A549 treated with DMSO at 1 μM for 4 hours (cell line): ENCODE results near the gene KRTAP29-1. TPM values are rescaled to one million over a fixed set of nuclear protein-coding genes. Genes with fewer than 3 reads are reported as not detected.

Source experiments
- total RNA-seq: library from RNA; stranded (reverse); fragments of 200-300 nt; extraction: Qiagen RNA extraction; gene quantifications from 5 replicates; pipeline ENCODE4 v1.2.3, GENCODE V29; 2022; ENCODE audit warnings: low read depth

The KRTAP29-1 gene
- not detected in 5 replicates for total RNA-seq

GRCh38 chr17:41301916-41302901 is at the start of gene KRTAP29-1:
TSS of gene KRTAP29-1 (minus strand) at chr17:41302851. CDS start at chr17:41302851, 0 bp downstream.

GRCh38 chr17:41350381-41350878 is 47.8 kb upstream of the KRTAP29-1 start, which contains the start of gene KRT33A:
TSS of gene KRT33A (minus strand) at chr17:41350828. CDS start at chr17:41350767, 61 bp downstream.

GRCh38 chr17:41315204-41315794 is 12.6 kb upstream of the KRTAP29-1 start, which contains the start of gene KRTAP17-1:
TSS of gene KRTAP17-1 (minus strand) at chr17:41315710. CDS start at chr17:41315650, 60 bp downstream.

GRCh38 chr17:41308918-41309359 is 6.3 kb upstream of the KRTAP29-1 start, which contains the start of gene KRTAP16-1:
TSS of gene KRTAP16-1 (minus strand) at chr17:41309309. CDS start at chr17:41309253, 56 bp downstream.

GRCh38 chr17:41275648-41276190 is 26.9 kb downstream of the KRTAP29-1 start, which contains the start of gene KRTAP9-7:
TSS of gene KRTAP9-7 (plus strand) at chr17:41275698. CDS start at chr17:41275698, 0 bp downstream.

GRCh38 chr17:41265078-41265477 is 37.6 kb downstream of the KRTAP29-1 start, which contains the start of gene KRTAP9-6:
TSS of gene KRTAP9-6 (plus strand) at chr17:41265378. CDS start at chr17:41265378, 0 bp downstream.

GRCh38 chr17:41255381-41256290 is 47.0 kb downstream of the KRTAP29-1 start, which contains the start of gene KRTAP9-9:
TSS of gene KRTAP9-9 (plus strand) at chr17:41255384.

Other genes starting within 250 kb of the KRTAP29-1 start
- not detected in 5 replicates for gene KRTAP2-2, start 247.6 kb downstream of the KRTAP29-1 start, total RNA-seq
- 0.12 to 0.13 TPM in 2 of 5 replicates, not detected in the others for gene KRTAP2-3, start 242.7 kb downstream of the KRTAP29-1 start, total RNA-seq
- not detected in 5 replicates for gene KRTAP2-4, start 237.0 kb downstream of the KRTAP29-1 start, total RNA-seq
- not detected in 5 replicates for gene KRTAP4-7, start 218.7 kb downstream of the KRTAP29-1 start, total RNA-seq
- gene KRTAP4-8, start 204.7 kb downstream of the KRTAP29-1 start, total RNA-seq: not detected in 5 replicates
- gene KRTAP4-16, start 200.6 kb downstream of the KRTAP29-1 start, total RNA-seq: not detected in 5 replicates
- gene KRTAP4-9, start 197.5 kb downstream of the KRTAP29-1 start, total RNA-seq: 0.20 TPM in 1 of 5 replicates, not detected in the others
- not detected in 5 replicates for gene KRTAP4-11, start 184.5 kb downstream of the KRTAP29-1 start, total RNA-seq
- gene KRTAP4-12, start 178.7 kb downstream of the KRTAP29-1 start, total RNA-seq: not detected in 5 replicates
- gene KRTAP4-6, start 162.3 kb downstream of the KRTAP29-1 start, total RNA-seq: not detected in 5 replicates
- gene KRTAP4-5, start 153.0 kb downstream of the KRTAP29-1 start, total RNA-seq: not detected in 5 replicates
- gene KRTAP4-4, start 142.1 kb downstream of the KRTAP29-1 start, total RNA-seq: not detected in 5 replicates
- gene KRTAP4-3, start 134.6 kb downstream of the KRTAP29-1 start, total RNA-seq: not detected in 5 replicates
- gene KRTAP4-2, start 124.6 kb downstream of the KRTAP29-1 start, total RNA-seq: not detected in 5 replicates
- 0.15 to 0.30 TPM (median 0.20 TPM) in 4 of 5 replicates, not detected in the other for gene KRTAP4-1, start 117.9 kb downstream of the KRTAP29-1 start, total RNA-seq
- not detected in 5 replicates for gene KRTAP9-1, start 113.0 kb downstream of the KRTAP29-1 start, total RNA-seq
- not detected in 5 replicates for gene KRTAP9-2, start 76.2 kb downstream of the KRTAP29-1 start, total RNA-seq
- not detected in 5 replicates for gene KRTAP9-3, start 70.4 kb downstream of the KRTAP29-1 start, total RNA-seq
- not detected in 5 replicates for gene KRTAP9-8, start 64.9 kb downstream of the KRTAP29-1 start, total RNA-seq
- gene KRTAP9-4, start 53.2 kb downstream of the KRTAP29-1 start, total RNA-seq: not detected in 5 replicates
- not detected in 5 replicates for gene KRTAP9-9, start 47.5 kb downstream of the KRTAP29-1 start, total RNA-seq
- not detected in 5 replicates for gene KRTAP9-6, start 37.5 kb downstream of the KRTAP29-1 start, total RNA-seq
- gene KRTAP9-7, start 27.2 kb downstream of the KRTAP29-1 start, total RNA-seq: not detected in 5 replicates
- gene KRTAP16-1, start 6.5 kb upstream of the KRTAP29-1 start, total RNA-seq: not detected in 5 replicates
- gene KRTAP17-1, start 12.9 kb upstream of the KRTAP29-1 start, total RNA-seq: not detected in 5 replicates
- gene KRT33A, start 48.0 kb upstream of the KRTAP29-1 start, total RNA-seq: not detected in 5 replicates
- 0.07 to 0.28 TPM (median 0.15 TPM) in 3 of 5 replicates, not detected in the others for gene KRT33B, start 67.0 kb upstream of the KRTAP29-1 start, total RNA-seq
- gene KRT34, start 79.5 kb upstream of the KRTAP29-1 start, total RNA-seq: 0.29 to 0.53 TPM (median 0.49 TPM) in 5 replicates
- gene KRT31, start 94.8 kb upstream of the KRTAP29-1 start, total RNA-seq: not detected in 5 replicates
- not detected in 5 replicates for gene KRT37, start 121.7 kb upstream of the KRTAP29-1 start, total RNA-seq
- gene KRT38, start 138.1 kb upstream of the KRTAP29-1 start, total RNA-seq: not detected in 5 replicates
- not detected in 5 replicates for gene KRT32, start 164.5 kb upstream of the KRTAP29-1 start, total RNA-seq
- gene KRT35, start 178.3 kb upstream of the KRTAP29-1 start, total RNA-seq: not detected in 5 replicates
- not detected in 5 replicates for gene KRT36, start 187.1 kb upstream of the KRTAP29-1 start, total RNA-seq
- 0.08 to 0.19 TPM (median 0.16 TPM) in 4 of 5 replicates, not detected in the other for gene KRT13, start 202.8 kb upstream of the KRTAP29-1 start, total RNA-seq
- gene KRT15, start 216.0 kb upstream of the KRTAP29-1 start, total RNA-seq: 2.6 to 6.5 TPM (median 5.1 TPM) in 5 replicates
- gene KRT19, start 225.5 kb upstream of the KRTAP29-1 start, total RNA-seq: 41.3 to 68.5 TPM (median 54.7 TPM) in 5 replicates